SK-N-SH (cell line): ENCODE data around the gene MKS1. TPM values are rescaled to one million over a fixed set of nuclear protein-coding genes. Genes with fewer than 3 reads are reported as not detected.

Experiments
- CTCF ChIA-PET: fragments of 300-600, 350-600 bp; formaldehyde crosslinking; extraction: SDS; loops from one replicate; lab custom pipeline; 2021; lab: Yijun Ruan, JAX
- POLR2A ChIA-PET: fragments of 350-600 bp; sonication (Branson Sonifier 250); formaldehyde crosslinking; extraction: SDS; loops from one replicate; lab custom pipeline; 2020; ENCODE audit warnings: antibody characterized with exemption, inconsistent platforms; lab: Yijun Ruan, JAX
- DNase-seq: peaks from one replicate; pipeline ENCODE4 v3.0.0; 2012
- H2AFZ ChIP-seq: fragments of 200-600 bp; sonication (generic); 2 replicates; pipeline ENCODE4 v1.8.1; 2016; ENCODE audit warnings: antibody characterized with exemption, mild to moderate bottlenecking, low read depth
- H3F3A ChIP-seq: fragments of 200-600 bp; sonication (generic); replicated peaks from 2 replicates; pipeline ENCODE3; 2016; ENCODE audit warnings: antibody characterized with exemption, mild to moderate bottlenecking; ENCODE audit not compliant: insufficient read depth
- H3K27ac ChIP-seq, 2 experiments: fragments of 200-500 bp in 1 of 2; fragments of 200-600 bp in 1 of 2; sonication (Bioruptor generic) in 1 of 2; sonication (generic), shearing (Covaris generic) in 1 of 2; 2 replicates each; pipeline versions ENCODE4 v1.5.1 to v1.6.1; 2014 to 2016; ENCODE audit warnings: low read depth in 2 of 2, inconsistent platforms in 1 of 2, low read length in 1 of 2, mild to moderate bottlenecking in 1 of 2, mixed read lengths in 1 of 2
- H3K27me3 ChIP-seq: fragments of 200-600 bp; sonication (generic), shearing (Covaris generic); 2 replicates; pipeline ENCODE4 v1.6.1; 2016; ENCODE audit warnings: mixed run types; ENCODE audit not compliant: insufficient read depth
- H3K36me3 ChIP-seq, 2 experiments: fragments of 200-500 bp in 1 of 2; fragments of 200-600 bp in 1 of 2; sonication (Bioruptor generic) in 1 of 2; sonication (generic) in 1 of 2; replicated peaks in 1 of 2; 2 replicates each; pipeline versions ENCODE3 to v1.5.1; 2014 to 2016; ENCODE audit warnings: low read length in 1 of 2, mild to moderate bottlenecking in 1 of 2; ENCODE audit not compliant: insufficient read depth in 2 of 2, control insufficient read depth in 1 of 2
- H3K4me1 ChIP-seq, 2 experiments: fragments of 200-500 bp in 1 of 2; fragments of 200-600 bp in 1 of 2; sonication (Bioruptor generic) in 1 of 2; sonication (generic), shearing (Covaris generic) in 1 of 2; 2 replicates each; pipeline versions ENCODE4 v1.5.1 to v1.6.1; 2014 to 2016; ENCODE audit warnings: low read depth in 1 of 2, low read length in 1 of 2, mixed run types in 1 of 2; ENCODE audit not compliant: insufficient read depth in 2 of 2, control insufficient read depth in 1 of 2
- H3K4me2 ChIP-seq: fragments of 200-600 bp; sonication (generic), shearing (Covaris generic); 2 replicates; pipeline ENCODE4 v1.6.1; 2017; ENCODE audit warnings: mixed run types
- H3K4me3 ChIP-seq, 2 experiments: fragments of 200-500 bp in 1 of 2; fragments of 200-600 bp in 1 of 2; sonication (Bioruptor generic) in 1 of 2; sonication (generic), shearing (Covaris generic) in 1 of 2; 2 replicates each; pipeline versions ENCODE4 v1.5.1 to v1.8.1; 2014 to 2016; ENCODE audit warnings: low read depth in 2 of 2, inconsistent platforms in 1 of 2, low read length in 1 of 2, mild to moderate bottlenecking in 1 of 2, mixed read lengths in 1 of 2, moderate library complexity in 1 of 2
- H3K79me2 ChIP-seq: fragments of 200-600 bp; sonication (generic); 2 replicates; pipeline ENCODE4 v1.8.1; 2017; ENCODE audit warnings: mild to moderate bottlenecking; ENCODE audit not compliant: insufficient read depth
- H3K9ac ChIP-seq: fragments of 200-600 bp; sonication (generic); 2 replicates; pipeline ENCODE4 v1.6.1; 2017; ENCODE audit warnings: mixed run types
- H3K9me2 ChIP-seq: fragments of 200-600 bp; sonication (generic); 2 replicates; pipeline ENCODE4 v1.6.1; 2017; ENCODE audit warnings: mixed run types
- H3K9me3 ChIP-seq: fragments of 200-600 bp; sonication (generic); 2 replicates; pipeline ENCODE4 v1.6.1; 2017; ENCODE audit warnings: mixed run types, mild to moderate bottlenecking, moderate library complexity
- H4K20me1 ChIP-seq: fragments of 200-600 bp; sonication (generic); 2 replicates; pipeline ENCODE4 v1.6.1; 2017; ENCODE audit warnings: mild to moderate bottlenecking, mixed run types; ENCODE audit not compliant: insufficient read depth
- CHD2 ChIP-seq: fragments of 150-350 bp; IDR thresholded peaks from 2 replicates; pipeline ENCODE4 v1.6.1; 2018; ENCODE audit warnings: low read length; ENCODE audit not compliant: partially characterized antibody
- EP300 ChIP-seq, 2 experiments: IDR thresholded peaks; 2 replicates each; pipeline versions ENCODE4 v1.4.0 to v1.6.1; 2012; ENCODE audit warnings: borderline replicate concordance in 1 of 2, low read depth in 1 of 2, low read length in 1 of 2
- FOXM1 ChIP-seq: IDR thresholded peaks from 2 replicates; pipeline ENCODE4 v1.4.0; 2012; ENCODE audit warnings: low read depth, mild to moderate bottlenecking
- GABPA ChIP-seq: IDR thresholded peaks from 2 replicates; pipeline ENCODE4 v1.4.0; 2012; ENCODE audit warnings: low read depth, mild to moderate bottlenecking
- IRF3 ChIP-seq: fragments of 150-350 bp; IDR thresholded peaks from 2 replicates; pipeline ENCODE4 v1.6.1; 2016; ENCODE audit warnings: mild to moderate bottlenecking, low read depth, low read length
- JUND ChIP-seq: IDR thresholded peaks from 2 replicates; pipeline ENCODE4 v1.4.0; 2012
- MEF2A ChIP-seq: IDR thresholded peaks from 2 replicates; pipeline ENCODE4 v1.4.0; 2012; ENCODE audit warnings: low read depth, borderline replicate concordance
- NFIC ChIP-seq: IDR thresholded peaks from 2 replicates; pipeline ENCODE4 v1.4.0; 2012; ENCODE audit warnings: borderline replicate concordance
- NRF1 ChIP-seq: IDR thresholded peaks from 2 replicates; pipeline ENCODE4 v1.6.1; 2012; ENCODE audit warnings: low read depth, mild to moderate bottlenecking, low read length
- RAD21 ChIP-seq: IDR thresholded peaks from 2 replicates; pipeline ENCODE4 v1.6.1; 2012; ENCODE audit warnings: mild to moderate bottlenecking, low read length
- REST ChIP-seq: IDR thresholded peaks from 2 replicates; pipeline ENCODE4 v1.6.1; 2012; ENCODE audit warnings: mild to moderate bottlenecking, low read depth, low read length, moderate library complexity
- RXRA ChIP-seq: IDR thresholded peaks from 2 replicates; pipeline ENCODE4 v1.4.0; 2012; ENCODE audit warnings: low read depth, mild to moderate bottlenecking, borderline replicate concordance
- SMC3 ChIP-seq: IDR thresholded peaks from 2 replicates; pipeline ENCODE4 v1.6.1; 2012; ENCODE audit warnings: low read depth, low read length, improper control_type of control experiment
- TEAD4 ChIP-seq: IDR thresholded peaks from 2 replicates; pipeline ENCODE4 v1.4.0; 2012; ENCODE audit warnings: mild to moderate bottlenecking, borderline replicate concordance; ENCODE audit not compliant: insufficient read depth
- USF1 ChIP-seq: IDR thresholded peaks from 2 replicates; pipeline ENCODE4 v1.4.0; 2012; ENCODE audit warnings: low read depth, borderline replicate concordance
- USF2 ChIP-seq: fragments of 150-350 bp; IDR thresholded peaks from 2 replicates; pipeline ENCODE4 v1.6.1; 2017; ENCODE audit warnings: antibody characterized with exemption, low read length, low read depth, borderline replicate concordance
- WGBS: methylation state at CpG from one replicate; pipeline ENCODE4 v1.1.6; 2017; ENCODE audit warnings: low lambda C conversion rate; 5-methylcytosine and 5-hydroxymethylcytosine counted together
- polyA plus RNA-seq, 3 experiments: library from polyadenylated mRNA; depleted of rRNA; stranded (reverse); fragments of >200 nt; gene quantifications; 2 replicates each; pipeline ENCODE4 v1.2.3, GENCODE V29; 2012

The MKS1 gene
- polyA plus RNA-seq, 1 of the 3 experiments (the other 2 are of a cell fraction) = 28.5 TPM

GRCh38 chr17:58204796-58205195 is 14.3 kb downstream of the MKS1 start (continued):
- no peak for TF ChIP-seq USF1
- no peak for TF ChIP-seq IRF3
- no peak for TF ChIP-seq NRF1
- TF ChIP-seq, all 33 proteins: peak for 0

GRCh38 chr17:58202859-58203258 is 16.2 kb downstream of the MKS1 start:
- ChIA-PET POLR2A (no interaction called here), CTCF (interaction anchor here (1.0 to 4.6 kb wide), 5 partner anchors 14 to 244 kb away, joined by 3 to 27 read pairs (median 3); partner anchors contain the start of gene MKS1)
- H3K4me2 ChIP-seq = no peak overlapping the region
- H4K20me1 ChIP-seq = no peaks in the 10 kb centered on the region
- H3K36me3 ChIP-seq = peaks cover 0 to 17% of the 10 kb centered on the region in 2 experiments
- no peaks in the 10 kb centered on the region for H3K79me2 ChIP-seq
- TF ChIP-seq IRF3 = no peak
- TF ChIP-seq GABPA = no peak
- no peak for TF ChIP-seq USF2
- TF ChIP-seq CHD2 = no peak
- TF ChIP-seq MEF2A = no peak
- no peak for TF ChIP-seq EP300 (IDR thresholded peaks at IDR 0.05; ENCODE audit: borderline replicate concordance in 1 of 2, low read depth in 1 of 2, low read length in 1 of 2)
- no peak for TF ChIP-seq SMC3
- TF ChIP-seq TEAD4 = no peak
- no peak for TF ChIP-seq JUND
- no peak for TF ChIP-seq RXRA
- TF ChIP-seq NFIC = no peak
- no peak for TF ChIP-seq FOXM1
- no peak for TF ChIP-seq REST
- TF ChIP-seq RAD21 = no peak
- H3K27ac ChIP-seq = no peak overlapping the region
- no peak overlapping the region for H2AFZ ChIP-seq
- peaks cover 13% of the 10 kb centered on the region for H3K27me3 ChIP-seq
- no peak overlapping the region for H3K4me3 ChIP-seq
- H3K9me3 ChIP-seq = no peaks in the 10 kb centered on the region
- H3K4me1 ChIP-seq = peaks cover 0 to 4% of the 10 kb centered on the region in 2 experiments; a peak in 1 of 4 replicates
- DNase-seq = no peak
- H3K9me2 ChIP-seq = no peaks in the 10 kb centered on the region
- H3K9ac ChIP-seq = no peak overlapping the region
- H3F3A ChIP-seq = no peaks in the 10 kb centered on the region
- WGBS = 45% methylated on average over 7 of the region's 7 CpGs
